Endothelial cell of umbilical vein (primary cell): ENCODE data around the gene KCNMB2. TPM values are rescaled to one million over a fixed set of nuclear protein-coding genes. Genes with fewer than 3 reads are reported as not detected.

Experiments
- BruUV-seq: library from RNA; stranded (reverse); fragments of 400-500 nt; replicated peaks from 2 replicates; lab custom pipeline; 2021; lab: Mats Ljungman, UMichigan
- CTCF ChIA-PET: fragments of 300-600, 350-600 bp; sonication (Branson Sonifier 250); formaldehyde crosslinking; loops from one replicate; lab custom pipeline; 2021; ENCODE audit warnings: antibody characterized with exemption, inconsistent platforms; lab: Charles Lee
- POLR2A ChIA-PET: fragments of 300-600, 350-600 bp; sonication (Branson Sonifier 250); formaldehyde crosslinking; loops from one replicate; lab custom pipeline; 2021; ENCODE audit warnings: antibody characterized with exemption, inconsistent platforms; lab: Charles Lee
- DNase-seq: peaks from one replicate; pipeline ENCODE4 v3.0.0-alpha.2; 2011; ENCODE audit warnings: low read depth, low spot score
- FAIRE-seq: peaks from 2 replicates; lab custom pipeline; 2011; peaks lifted over from hg19 to GRCh38; lab: Jason Lieb, UNC
- H2AFZ ChIP-seq: 2 replicates; pipeline ENCODE4 v1.6.0; 2012; ENCODE audit warnings: low read depth, low read length, control low read depth, inconsistent platforms
- H3K27ac ChIP-seq: 2 replicates; pipeline ENCODE4 v1.5.1; 2011; ENCODE audit warnings: low read depth, mild to moderate bottlenecking, control low read depth, low read length, moderate library complexity; ENCODE audit not compliant: insufficient read depth
- H3K27me3 ChIP-seq, 2 experiments: 2 replicates each; pipeline versions ENCODE4 v1.6.0 to v1.6.1; 2011; ENCODE audit warnings: low read length in 2 of 2, mixed read lengths in 1 of 2; ENCODE audit not compliant: control insufficient read depth in 2 of 2, insufficient read depth in 2 of 2
- H3K36me3 ChIP-seq, 2 experiments: 2 replicates in 1 of 2; 3 replicates in 1 of 2; pipeline ENCODE4 v1.5.1; 2011; ENCODE audit warnings: low read length in 2 of 2, mild to moderate bottlenecking in 1 of 2, moderate library complexity in 1 of 2; ENCODE audit not compliant: control insufficient read depth in 2 of 2, insufficient read depth in 2 of 2; ENCODE audit errors: extremely low read depth in 1 of 2
- H3K4me1 ChIP-seq: 3 replicates; pipeline ENCODE4 v1.5.1; 2011; ENCODE audit warnings: mild to moderate bottlenecking, low read length; ENCODE audit not compliant: control insufficient read depth, insufficient read depth; ENCODE audit errors: extremely low read depth
- H3K4me2 ChIP-seq: 2 replicates; pipeline ENCODE4 v1.6.1; 2011; ENCODE audit warnings: low read length, control low read depth, mixed read lengths; ENCODE audit not compliant: insufficient read depth
- H3K4me3 ChIP-seq, 3 experiments: fragments of 200-600 bp in 1 of 3; sonication (generic), shearing (Covaris generic) in 1 of 3; replicated peaks in 1 of 3; 2 replicates each; pipeline ENCODE4 v1.5.1; 2011 to 2016; ENCODE audit warnings: control low read depth in 3 of 3, low read length in 3 of 3, mild to moderate bottlenecking in 2 of 3, inconsistent platforms in 1 of 3, low read depth in 1 of 3, moderate library complexity in 1 of 3; ENCODE audit not compliant: insufficient read depth in 1 of 3
- H3K79me2 ChIP-seq: 2 replicates; pipeline ENCODE4 v1.6.0; 2012; ENCODE audit warnings: low read length, inconsistent platforms; ENCODE audit not compliant: control insufficient read depth, insufficient read depth
- H3K9ac ChIP-seq: replicated peaks from 2 replicates; pipeline ENCODE3; 2011; ENCODE audit warnings: low read length, control low read depth; ENCODE audit not compliant: insufficient read depth; ENCODE audit errors: extremely low read depth
- H3K9me1 ChIP-seq: replicated peaks from 3 replicates; pipeline ENCODE4 v1.6.0; 2011; ENCODE audit warnings: mild to moderate bottlenecking, low read length; ENCODE audit not compliant: control insufficient read depth, insufficient read depth; ENCODE audit errors: extremely low read depth
- H3K9me3 ChIP-seq: replicated peaks from 2 replicates; pipeline ENCODE4 v1.5.1; 2012; ENCODE audit warnings: low read length, inconsistent platforms; ENCODE audit not compliant: control insufficient read depth, insufficient read depth
- H4K20me1 ChIP-seq: replicated peaks from 2 replicates; pipeline ENCODE3; 2011; ENCODE audit warnings: mild to moderate bottlenecking, low read length; ENCODE audit not compliant: control insufficient read depth, insufficient read depth; ENCODE audit errors: extremely low read depth
- EZH2 ChIP-seq: IDR thresholded peaks from 2 replicates; pipeline ENCODE4 v1.6.1; 2012; ENCODE audit warnings: borderline replicate concordance, low read depth, mild to moderate bottlenecking, moderate library complexity, low read length, inconsistent platforms; ENCODE audit not compliant: severe bottlenecking
- FOS ChIP-seq: IDR thresholded peaks from 2 replicates; pipeline ENCODE4 v1.6.1; 2011; ENCODE audit warnings: mild to moderate bottlenecking, low read length, moderate library complexity, borderline replicate concordance; ENCODE audit not compliant: insufficient read depth
- GATA2 ChIP-seq: IDR thresholded peaks from 2 replicates; pipeline ENCODE4 v1.7.0; 2011; ENCODE audit warnings: low read depth, mild to moderate bottlenecking, moderate library complexity, mixed read lengths, low read length; ENCODE audit not compliant: insufficient read length, insufficient read depth
- JUN ChIP-seq: IDR thresholded peaks from 2 replicates; pipeline ENCODE4 v1.6.1; 2011; ENCODE audit warnings: borderline replicate concordance, low read depth; ENCODE audit not compliant: insufficient read length, insufficient read depth
- MYC ChIP-seq: IDR thresholded peaks from one replicate; pipeline ENCODE4 v1.6.1; 2011; ENCODE audit warnings: mild to moderate bottlenecking, low read depth, low read length
- POLR2A ChIP-seq: IDR thresholded peaks from 2 replicates; pipeline ENCODE4 v1.6.1; 2012; ENCODE audit warnings: low read depth, mild to moderate bottlenecking, control low read depth, low read length
- POLR2AphosphoS5 ChIP-seq: IDR thresholded peaks from 2 replicates; pipeline ENCODE4 v1.6.1; 2012; ENCODE audit warnings: low read depth, mild to moderate bottlenecking, control low read depth, low read length, moderate library complexity; ENCODE audit not compliant: insufficient read depth
- dilution Hi-C: fragments of 300-500 bp; cut with MboI; formaldehyde crosslinking; loops from one replicate; pipeline ENCODE4 v1.15.0; 2019; ENCODE audit warnings: low sequenced_read_pairs; ENCODE audit not compliant: extremely low pct_ligation_motif_present
- intact Hi-C: fragments of 100-400 bp; cut with micrococcal nuclease; formaldehyde crosslinking; loops from one replicate; pipeline ENCODE4 v1.10.0; 2022
- polyA plus RNA-seq, 4 experiments: library from polyadenylated mRNA; depleted of rRNA in 3 of 4; stranded (reverse) in 3 of 4; unstranded in 1 of 4; fragments of >200 nt; gene quantifications; 2 replicates each; pipeline versions ENCODE4 v1.2.1 to v1.2.3, GENCODE V29; 2011 to 2012; ENCODE audit warnings: missing spikeins in 1 of 4
- total RNA-seq: library from RNA; stranded (reverse); gene quantifications from 2 replicates; pipeline ENCODE4 v1.2.3, GENCODE V29; 2021
- TF ChIP-seq, protein P1 (sequence below): IDR thresholded peaks from 2 replicates; pipeline ENCODE4 v1.6.1; 2011; ENCODE audit not compliant: insufficient read depth, insufficient read length
- TF ChIP-seq, protein P2 (sequence below), 2 donors: IDR thresholded peaks; 1 replicate in 1 of 2; 2 replicates in 1 of 2; pipeline ENCODE4 v1.5.1; 2011; ENCODE audit warnings: low read length in 2 of 2, mild to moderate bottlenecking in 2 of 2, moderate library complexity in 2 of 2, control low read depth in 1 of 2, inconsistent platforms in 1 of 2, low read depth in 1 of 2; ENCODE audit not compliant: insufficient read depth in 1 of 2; ENCODE audit errors: extremely low read depth in 1 of 2

The KCNMB2 gene
- total and polyA plus RNA-seq, 2 donors (not counting 3 experiments of a cell fraction or from before 2014, with no cell fraction given), result not detected

DNA sequence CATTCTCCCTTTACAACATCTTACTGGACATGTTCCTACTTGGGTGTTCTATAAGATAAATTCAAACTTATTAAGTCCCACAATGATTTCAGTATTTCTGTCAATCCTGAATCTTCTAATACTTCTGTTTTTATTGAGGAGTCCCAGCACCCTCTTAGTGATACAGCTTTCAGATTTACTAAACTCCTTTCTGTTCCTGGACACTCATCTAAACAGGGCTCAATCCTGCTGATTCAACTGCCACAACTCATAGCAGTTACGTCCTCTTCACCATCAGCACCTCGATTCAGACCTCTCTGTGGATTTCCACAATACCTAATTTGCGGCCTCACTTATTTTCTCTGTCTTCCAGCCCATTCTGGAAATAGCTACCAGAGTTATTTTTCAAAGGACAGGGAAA is 101.6 kb downstream of the KCNMB2 start:
- Histone ChIP-seq H3K9ac (no peak overlapping the region), H3K27me3 (no peaks in the 10 kb centered on the region), H3K4me1 (no peaks in the 10 kb centered on the region), H3K4me3 (no peak overlapping the region), H3K79me2 (no peaks in the 10 kb centered on the region), H3K36me3 (no peaks in the 10 kb centered on the region), H4K20me1 (no peaks in the 10 kb centered on the region), H2AFZ (no peak overlapping the region), H3K27ac (no peak overlapping the region), H3K4me2 (no peak overlapping the region), H3K9me1 (peaks cover 2% of the 10 kb centered on the region), H3K9me3 (no peaks in the 10 kb centered on the region)
- FAIRE-seq, result no peak
- intact Hi-C loops (no loop called here), dilution Hi-C loops (no loop called here)
- no peak for DNase-seq
- ChIA-PET CTCF (no interaction called here), POLR2A (no interaction called here)
- no peak for TF ChIP-seq EZH2
- no peak for TF ChIP-seq GATA2
- no peak for TF ChIP-seq FOS
- no peak for TF ChIP-seq JUN
- TF ChIP-seq, protein P1, sequence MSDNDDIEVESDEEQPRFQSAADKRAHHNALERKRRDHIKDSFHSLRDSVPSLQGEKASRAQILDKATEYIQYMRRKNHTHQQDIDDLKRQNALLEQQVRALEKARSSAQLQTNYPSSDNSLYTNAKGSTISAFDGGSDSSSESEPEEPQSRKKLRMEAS, result no peak
- TF ChIP-seq POLR2AphosphoS5, result no peak
- no peak for TF ChIP-seq MYC
- TF ChIP-seq, protein P2, sequence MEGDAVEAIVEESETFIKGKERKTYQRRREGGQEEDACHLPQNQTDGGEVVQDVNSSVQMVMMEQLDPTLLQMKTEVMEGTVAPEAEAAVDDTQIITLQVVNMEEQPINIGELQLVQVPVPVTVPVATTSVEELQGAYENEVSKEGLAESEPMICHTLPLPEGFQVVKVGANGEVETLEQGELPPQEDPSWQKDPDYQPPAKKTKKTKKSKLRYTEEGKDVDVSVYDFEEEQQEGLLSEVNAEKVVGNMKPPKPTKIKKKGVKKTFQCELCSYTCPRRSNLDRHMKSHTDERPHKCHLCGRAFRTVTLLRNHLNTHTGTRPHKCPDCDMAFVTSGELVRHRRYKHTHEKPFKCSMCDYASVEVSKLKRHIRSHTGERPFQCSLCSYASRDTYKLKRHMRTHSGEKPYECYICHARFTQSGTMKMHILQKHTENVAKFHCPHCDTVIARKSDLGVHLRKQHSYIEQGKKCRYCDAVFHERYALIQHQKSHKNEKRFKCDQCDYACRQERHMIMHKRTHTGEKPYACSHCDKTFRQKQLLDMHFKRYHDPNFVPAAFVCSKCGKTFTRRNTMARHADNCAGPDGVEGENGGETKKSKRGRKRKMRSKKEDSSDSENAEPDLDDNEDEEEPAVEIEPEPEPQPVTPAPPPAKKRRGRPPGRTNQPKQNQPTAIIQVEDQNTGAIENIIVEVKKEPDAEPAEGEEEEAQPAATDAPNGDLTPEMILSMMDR (IDR thresholded peaks at IDR 0.05; ENCODE audit: extremely low read depth in 1 of 2, insufficient read depth in 1 of 2, low read depth in 1 of 2, low read length in 2 of 2), result no peak
- no peak for TF ChIP-seq POLR2A
- no TSS peak for BruUV-seq
